Gastroesophageal sphincter (tissue), 4 donors: ENCODE measurements around the gene TMEM14C. TPM values are rescaled to one million over a fixed set of nuclear protein-coding genes. Genes with fewer than 3 reads are reported as not detected.
"Not testable (repeated sequence)": the region's sequence is repeated elsewhere in the genome, so short reads cannot be mapped to it uniquely, and the experiment has no call there.

Experiments used
- ATAC-seq: fragments of 150-250 bp; one replicate; pipeline ENCODE4 v1.9.1; 2016; ENCODE audit warnings: mild to moderate bottlenecking, moderate library complexity
- H3K27ac ChIP-seq, 4 donors: fragments of 200-600 bp; sonication (generic) in 3 of 4; 1 replicate in 3 of 4; 2 replicates in 1 of 4; pipeline ENCODE4 v1.5.1; 2016 to 2019
- H3K27me3 ChIP-seq: fragments of 200-600 bp; sonication (generic); one replicate; pipeline ENCODE4 v1.5.1; 2019
- H3K36me3 ChIP-seq, 2 donors: fragments of 200-600 bp; sonication (generic); one replicate each; pipeline ENCODE4 v1.5.1; 2019; ENCODE audit warnings: control low read depth in 1 of 2
- H3K4me1 ChIP-seq, 3 donors: fragments of 200-600 bp; sonication (generic); 1 replicate in 2 of 3; 2 replicates in 1 of 3; pipeline ENCODE4 v1.5.1; 2016 to 2019; ENCODE audit warnings: control low read depth in 2 of 3
- H3K4me3 ChIP-seq, 2 donors: fragments of 200-600 bp; sonication (generic); one replicate each; pipeline ENCODE4 v1.5.1; 2019; ENCODE audit warnings: mild to moderate bottlenecking in 1 of 2, moderate library complexity in 1 of 2
- H3K9me3 ChIP-seq, 3 donors: fragments of 200-600 bp; sonication (generic); one replicate each; pipeline ENCODE4 v1.5.1; 2017 to 2019; ENCODE audit warnings: control low read depth in 2 of 3
- EP300 ChIP-seq: sonication (generic); formaldehyde crosslinking; IDR thresholded peaks from one replicate; pipeline ENCODE4 v1.6.1; 2017; ENCODE audit warnings: antibody characterized with exemption, mild to moderate bottlenecking
- POLR2A ChIP-seq, 2 donors: fragments of 450-650 bp; IDR thresholded peaks; one replicate each; pipeline ENCODE4 v1.6.1; 2017; ENCODE audit warnings: antibody characterized with exemption in 2 of 2, mild to moderate bottlenecking in 2 of 2, moderate library complexity in 1 of 2
- POLR2AphosphoS5 ChIP-seq: sonication (generic); formaldehyde crosslinking; IDR thresholded peaks from one replicate; pipeline ENCODE4 v1.6.1; 2017; ENCODE audit warnings: antibody characterized with exemption
- WGBS, 2 donors: methylation state at CpG; one replicate each; pipeline ENCODE4 v1.1.5; 2018; ENCODE audit warnings: low coverage in 1 of 2; 5-methylcytosine and 5-hydroxymethylcytosine counted together
- total RNA-seq, 4 donors: library from RNA; depleted of rRNA; stranded (reverse); fragments of >200 nt; gene quantifications; one replicate each; pipeline ENCODE4 v1.1.0, GENCODE V29; 2016
- TF ChIP-seq, protein P1 (sequence below), 4 experiments: fragments of 200-600 bp in 2 of 4; fragments of 450-650 bp in 2 of 4; sonication (generic) in 1 of 4; IDR thresholded peaks; one replicate each; pipeline ENCODE4 v1.5.1; 2017 to 2019; ENCODE audit warnings: antibody characterized with exemption in 4 of 4, mild to moderate bottlenecking in 2 of 4, moderate library complexity in 2 of 4

TMEM14C gene
- total RNA-seq, 4 donors from 2014 or later = 97.4 to 209 (median 150) TPM

DNA sequence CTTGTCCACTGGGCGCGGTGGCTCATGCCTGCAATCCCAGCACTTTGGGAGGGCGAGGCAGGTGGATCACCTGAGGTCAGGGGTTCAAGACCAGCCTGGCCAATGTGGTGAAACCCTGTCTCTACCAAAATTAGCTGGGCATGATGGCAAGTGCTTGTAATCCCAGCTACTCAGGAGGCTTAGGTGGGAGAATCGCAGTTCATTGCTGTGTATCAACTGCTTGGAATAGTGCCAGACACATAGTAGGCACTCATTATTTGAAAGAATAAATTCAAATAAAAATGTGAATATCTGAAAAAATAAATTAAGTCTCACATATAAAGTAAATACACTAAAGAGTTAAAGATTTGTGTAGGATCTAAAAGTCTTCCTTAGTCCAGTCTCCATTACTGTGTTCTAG, 26.2 kb upstream of the TMEM14C start:
- peaks cover 0 to 32% (median 19%) of the 10 kb centered on the region in 3 donors for H3K4me1 ChIP-seq
- no peaks in the 10 kb centered on the region for H3K9me3 ChIP-seq
- no peaks in the 10 kb centered on the region for H3K27me3 ChIP-seq
- TF ChIP-seq POLR2AphosphoS5 (no peak), EP300 (no peak), POLR2A (IDR thresholded peaks at IDR 0.05) (no peak)
- TF ChIP-seq, protein P1, sequence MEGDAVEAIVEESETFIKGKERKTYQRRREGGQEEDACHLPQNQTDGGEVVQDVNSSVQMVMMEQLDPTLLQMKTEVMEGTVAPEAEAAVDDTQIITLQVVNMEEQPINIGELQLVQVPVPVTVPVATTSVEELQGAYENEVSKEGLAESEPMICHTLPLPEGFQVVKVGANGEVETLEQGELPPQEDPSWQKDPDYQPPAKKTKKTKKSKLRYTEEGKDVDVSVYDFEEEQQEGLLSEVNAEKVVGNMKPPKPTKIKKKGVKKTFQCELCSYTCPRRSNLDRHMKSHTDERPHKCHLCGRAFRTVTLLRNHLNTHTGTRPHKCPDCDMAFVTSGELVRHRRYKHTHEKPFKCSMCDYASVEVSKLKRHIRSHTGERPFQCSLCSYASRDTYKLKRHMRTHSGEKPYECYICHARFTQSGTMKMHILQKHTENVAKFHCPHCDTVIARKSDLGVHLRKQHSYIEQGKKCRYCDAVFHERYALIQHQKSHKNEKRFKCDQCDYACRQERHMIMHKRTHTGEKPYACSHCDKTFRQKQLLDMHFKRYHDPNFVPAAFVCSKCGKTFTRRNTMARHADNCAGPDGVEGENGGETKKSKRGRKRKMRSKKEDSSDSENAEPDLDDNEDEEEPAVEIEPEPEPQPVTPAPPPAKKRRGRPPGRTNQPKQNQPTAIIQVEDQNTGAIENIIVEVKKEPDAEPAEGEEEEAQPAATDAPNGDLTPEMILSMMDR (IDR thresholded peaks at IDR 0.05) = no peak
- H3K27ac ChIP-seq = no peak overlapping the region
- peaks cover 0 to 43% of the 10 kb centered on the region in 2 donors for H3K36me3 ChIP-seq
- ATAC-seq = no peak
- 83 to 87% methylated on average over 1 to 3 of the region's 4 CpGs for WGBS, 2 donors
- H3K4me3 ChIP-seq = no peak overlapping the region

DNA sequence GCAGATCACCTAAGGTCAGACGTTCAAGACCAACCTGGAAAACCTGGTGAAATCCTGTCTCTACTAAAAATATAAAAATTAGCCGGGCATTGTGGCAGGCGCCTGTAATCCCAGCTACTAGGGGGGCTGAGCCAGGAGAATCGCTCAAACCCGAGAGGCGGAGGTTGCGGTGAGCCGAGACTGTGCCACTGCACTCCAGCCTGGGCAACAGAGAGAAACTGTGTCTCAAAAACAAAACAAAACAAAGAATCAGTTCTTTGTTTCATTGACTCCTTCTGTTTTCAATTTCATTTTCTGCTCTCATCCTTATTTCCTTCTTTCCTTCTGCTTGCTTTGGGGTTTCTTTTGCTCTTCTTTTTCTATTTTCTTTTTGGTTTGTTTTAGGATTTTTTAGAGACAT, 8.9 kb upstream of the TMEM14C start:
- no peak overlapping the region for H3K27ac ChIP-seq
- TF ChIP-seq, protein P1 (IDR thresholded peaks at IDR 0.05) = no peak
- no peak overlapping the region for H3K4me3 ChIP-seq
- H3K9me3 ChIP-seq = no peaks in the 10 kb centered on the region
- H3K4me1 ChIP-seq = no peaks in the 10 kb centered on the region
- peaks cover 0 to 15% of the 10 kb centered on the region in 2 donors for H3K36me3 ChIP-seq
- no peak for ATAC-seq
- no peaks in the 10 kb centered on the region for H3K27me3 ChIP-seq
- 71 to 96% methylated on average over 1 to 6 of the region's 8 CpGs for WGBS, 2 donors

DNA sequence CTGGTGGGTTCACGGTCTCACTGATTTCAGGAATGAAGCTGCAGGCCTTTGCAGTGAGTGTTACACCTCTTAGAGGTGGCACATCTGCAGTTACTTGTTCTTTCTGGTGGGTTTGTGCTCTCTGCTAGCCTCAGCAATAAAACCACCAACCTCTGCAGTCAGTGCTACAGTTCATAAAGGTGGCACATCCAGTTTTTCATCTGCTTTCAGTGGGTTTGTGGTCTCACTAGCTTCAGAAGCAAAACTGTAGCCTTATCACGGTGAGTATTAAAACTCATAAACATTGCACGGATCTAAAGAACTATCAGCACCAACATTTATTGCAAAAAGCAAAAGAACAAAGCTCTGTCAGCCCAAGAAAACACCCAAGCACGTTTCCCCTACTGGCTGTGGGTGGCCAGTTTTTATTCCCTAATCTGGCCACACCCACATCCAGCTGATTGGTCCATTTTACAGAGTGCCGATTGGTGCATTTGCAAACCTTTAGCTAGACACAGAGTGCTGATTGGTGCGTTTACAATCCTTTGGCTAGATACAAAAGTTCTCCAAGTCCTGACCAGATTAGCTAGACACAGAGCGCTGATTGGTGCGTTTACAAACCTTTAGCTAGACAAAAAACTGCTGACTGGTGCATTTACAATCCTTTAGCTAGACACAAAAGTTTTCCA, 3.4 kb upstream of the TMEM14C start:
- no peaks in the 10 kb centered on the region for H3K9me3 ChIP-seq
- ATAC-seq = no peak
- H3K27ac ChIP-seq = peak overlapping the region in 3 of 4 donors; percentile 80 to 91 (median 82)
- no peaks in the 10 kb centered on the region for H3K27me3 ChIP-seq
- H3K4me3 ChIP-seq = peak overlapping the region; percentile 38 to 65
- H3K4me1 ChIP-seq = peaks cover 0 to 34% (median 12%) of the 10 kb centered on the region in 3 donors
- 74 to 77% methylated on average over 4 to 5 of the region's 8 CpGs for WGBS, 2 donors
- TF ChIP-seq, protein P1 (IDR thresholded peaks at IDR 0.05) = no peak
- TF ChIP-seq EP300 = no peak
- peaks cover 0 to under 1% of the 10 kb centered on the region in 2 donors for H3K36me3 ChIP-seq

DNA sequence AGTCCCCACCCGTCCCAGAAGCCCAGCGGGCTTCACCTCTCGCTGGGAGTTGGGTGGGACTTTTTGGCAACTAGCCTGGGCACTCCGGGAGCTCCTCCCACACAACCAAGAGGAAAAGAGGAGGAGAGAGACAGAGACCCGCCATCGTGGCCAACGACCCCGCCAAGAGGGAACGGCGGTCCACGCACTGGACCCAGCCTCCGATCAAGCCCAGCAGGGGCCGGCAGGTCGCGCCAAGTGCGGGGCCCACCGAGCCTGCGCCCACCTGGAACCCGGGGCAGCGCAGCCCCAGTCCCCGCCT, 3.0 kb upstream of the TMEM14C start:
- Histone ChIP-seq H3K9me3 (no peaks in the 10 kb centered on the region), H3K4me1 (peaks cover 0 to 39% (median 15%) of the 10 kb centered on the region in 3 donors), H3K36me3 (peaks cover 0 to 6% of the 10 kb centered on the region in 2 donors), H3K27ac (peak overlapping the region; percentile 10 to 91 (median 81)), H3K4me3 (peak overlapping the region; percentile 38 to 65), H3K27me3 (no peaks in the 10 kb centered on the region)
- ATAC-seq = no peak
- WGBS, 2 donors = no CpG with 5 or more reads among the region's 21 CpGs
- TF ChIP-seq POLR2AphosphoS5 = no peak
- TF ChIP-seq, protein P1 (IDR thresholded peaks at IDR 0.05) = no peak
- no peak for TF ChIP-seq EP300
- no peak for TF ChIP-seq POLR2A (IDR thresholded peaks at IDR 0.05)

DNA sequence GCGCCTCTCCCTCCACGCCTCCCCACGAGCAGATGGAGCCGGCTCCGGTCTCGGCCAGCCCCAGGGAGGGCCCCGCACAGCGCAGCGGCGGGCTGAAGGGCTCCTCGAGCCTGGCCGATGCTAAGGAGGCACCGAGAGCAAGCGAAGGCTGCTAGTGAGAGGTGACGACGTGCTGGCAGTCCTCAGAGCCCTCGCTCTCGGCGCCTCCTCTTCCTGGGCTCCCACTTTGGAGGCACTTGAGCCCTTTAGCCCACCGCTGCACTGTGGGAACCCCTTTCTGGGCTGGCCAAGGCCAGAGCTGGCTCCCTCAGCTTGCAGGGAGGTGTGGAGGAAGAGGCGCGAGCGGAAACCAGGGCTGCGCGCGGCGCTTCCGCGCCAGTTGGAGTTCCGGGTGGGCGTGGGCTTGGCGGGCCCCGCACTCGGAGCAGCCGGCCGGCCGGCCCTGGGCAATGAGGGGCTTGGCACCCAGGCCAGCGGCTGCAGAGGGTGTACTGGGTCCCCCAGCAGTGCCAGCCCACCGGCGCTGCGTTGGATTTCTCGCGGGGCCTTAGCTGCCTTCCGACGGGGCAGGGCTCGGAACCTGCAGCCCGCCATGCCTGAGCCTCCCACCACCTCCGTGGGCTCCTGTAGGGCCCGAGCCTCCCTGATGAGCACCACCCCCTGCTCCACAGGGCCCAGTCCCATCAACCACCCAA, 2.5 kb upstream of the TMEM14C start:
- no peaks in the 10 kb centered on the region for H3K27me3 ChIP-seq
- peak overlapping the region; percentile 38 to 65 for H3K4me3 ChIP-seq
- ATAC-seq = no peak
- H3K4me1 ChIP-seq = peaks cover 0 to 44% (median 15%) of the 10 kb centered on the region in 3 donors
- H3K9me3 ChIP-seq = no peaks in the 10 kb centered on the region
- WGBS, 2 donors = no CpG with 5 or more reads among the region's 49 CpGs
- H3K36me3 ChIP-seq = peaks cover 0 to 11% of the 10 kb centered on the region in 2 donors
- H3K27ac ChIP-seq = peak overlapping the region; percentile 10 to 91 (median 81)
- TF ChIP-seq POLR2A (IDR thresholded peaks at IDR 0.05) (peak; percentile 19 to 47), POLR2AphosphoS5 (no peak)

DNA sequence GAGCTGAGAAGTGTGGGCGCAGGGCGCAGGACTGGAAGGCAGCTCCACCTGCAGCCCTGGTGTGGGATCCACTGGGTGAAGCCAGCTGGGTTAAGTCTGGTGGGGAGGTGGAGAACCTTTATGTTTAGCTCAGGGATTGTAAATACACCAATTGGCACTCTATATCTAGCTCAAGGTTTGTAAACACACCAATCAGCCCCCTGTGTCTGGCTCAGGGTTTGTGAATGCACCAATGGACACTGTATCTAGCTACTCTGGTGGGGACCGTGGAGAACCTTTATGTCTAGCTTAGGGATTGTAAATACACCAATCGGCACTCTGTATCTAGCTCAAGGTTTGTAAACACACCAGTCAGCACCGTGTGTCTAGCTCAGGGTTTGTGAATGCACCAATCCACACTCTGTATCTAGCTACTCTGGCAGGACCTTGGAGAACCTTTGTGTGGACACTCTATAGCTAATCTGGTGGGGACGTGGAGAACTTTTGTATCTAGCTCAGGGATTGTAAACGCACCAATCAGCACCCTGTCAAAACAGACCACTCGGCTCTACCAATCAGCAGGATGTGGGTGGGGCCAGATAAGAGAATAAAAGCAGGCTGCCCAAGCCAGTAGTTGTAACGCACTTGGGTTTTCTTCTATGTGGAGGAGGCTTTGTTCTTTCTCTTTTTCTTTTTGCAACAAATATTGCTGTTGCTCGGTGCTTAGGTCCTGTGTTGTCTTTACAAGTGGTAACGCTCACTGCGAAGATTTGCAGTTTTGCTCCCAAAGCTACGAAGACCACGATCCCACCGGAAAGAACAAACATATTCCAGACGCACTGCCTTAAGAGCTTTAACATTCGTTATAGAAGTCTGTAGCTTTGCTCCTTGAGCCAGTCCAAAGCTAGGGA, 1.7 kb upstream of the TMEM14C start:
- not testable (repeated sequence) for H3K9me3 ChIP-seq, H3K27me3 ChIP-seq, ATAC-seq
- peak overlapping the region; percentile 38 to 65 for H3K4me3 ChIP-seq
- peak overlapping the region; percentile 10 to 91 (median 81) for H3K27ac ChIP-seq
- WGBS, 2 donors = 83 to 85% methylated on average over 8 to 10 of the region's 17 CpGs
- H3K36me3 ChIP-seq = peaks cover 0 to 18% of the 10 kb centered on the region in 2 donors
- H3K4me1 ChIP-seq = peaks cover 0 to 52% (median 15%) of the 10 kb centered on the region in 3 donors
